HG03097 (cell line): ENCODE measurements around the gene POLR2F.

ENCODE experiments used
- ATAC-seq: cut with Tn5 transposase; IDR thresholded peaks from one replicate; pipeline ENCODE4 v1.9.1; 2021; ENCODE audit not compliant: unreplicated experiment, low FRiP score

The POLR2F gene

GRCh38 chr22:37996515-37997246 lies 43.2 kb downstream of the POLR2F start:
- no peak for ATAC-seq

- no peak for ATAC-seq
Observed at GRCh38 chr22:37998543-37998942, 45.0 kb downstream of the POLR2F start.

DNA sequence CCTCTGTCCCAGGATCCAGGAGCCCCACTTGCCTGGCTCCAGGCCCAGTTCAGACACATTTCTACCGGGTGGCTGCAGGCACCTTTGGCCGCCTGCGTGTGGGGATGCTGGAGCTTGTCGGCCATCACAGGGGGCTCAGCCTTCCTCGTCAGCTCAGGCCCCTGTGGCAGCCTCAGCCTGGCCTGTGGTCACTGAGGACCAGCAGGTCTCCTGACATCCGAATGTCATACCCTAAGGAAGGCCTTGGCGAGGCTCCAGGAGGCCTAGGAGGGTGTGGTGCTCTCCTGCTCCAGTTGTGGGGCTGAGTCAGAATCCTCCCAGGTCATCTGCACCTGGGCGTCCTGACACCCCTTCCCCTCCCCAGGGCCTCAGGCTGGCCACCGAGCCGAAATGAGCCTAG lies 45.7 kb downstream of the POLR2F start:
- no peak for ATAC-seq

- no peak for ATAC-seq
Observed at GRCh38 chr22:37999640-38000272, 46.3 kb downstream of the POLR2F start.

GRCh38 chr22:38005943-38006342 lies 52.4 kb downstream of the POLR2F start:
- ATAC-seq, result no peak

- no peak for ATAC-seq
Observed at GRCh38 chr22:38006906-38007305, 53.4 kb downstream of the POLR2F start.

DNA sequence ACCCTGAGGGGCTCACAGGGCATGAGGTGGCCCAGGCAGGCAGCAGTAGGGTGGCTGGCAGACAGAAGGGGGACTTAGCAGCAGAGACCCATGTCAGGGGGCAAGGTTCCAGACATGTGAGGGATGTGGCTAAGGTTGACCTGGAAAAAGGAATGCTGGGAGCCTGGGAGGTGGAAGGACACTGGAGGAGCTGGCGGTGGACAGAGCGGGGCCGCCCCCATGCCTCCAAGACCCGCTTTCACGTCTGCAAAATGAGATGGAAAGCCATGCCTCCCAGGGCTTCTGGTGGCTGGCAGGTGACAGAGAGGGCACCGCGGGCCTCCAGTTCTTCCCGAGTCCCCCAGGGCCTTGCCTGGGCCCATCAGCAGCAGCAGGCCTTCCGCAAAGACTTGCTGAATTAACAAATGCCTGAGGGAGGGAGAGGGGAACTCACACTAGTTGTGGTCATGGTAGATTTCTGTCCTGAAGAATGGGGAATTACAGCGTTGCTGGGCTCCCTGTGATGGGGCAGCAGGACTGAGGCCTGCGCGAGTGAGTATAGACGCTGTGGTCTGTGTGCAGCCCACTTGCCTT lies 53.9 kb downstream of the POLR2F start:
- no peak for ATAC-seq

- no peak for ATAC-seq
Observed at GRCh38 chr22:38009000-38009806, 55.7 kb downstream of the POLR2F start.

DNA sequence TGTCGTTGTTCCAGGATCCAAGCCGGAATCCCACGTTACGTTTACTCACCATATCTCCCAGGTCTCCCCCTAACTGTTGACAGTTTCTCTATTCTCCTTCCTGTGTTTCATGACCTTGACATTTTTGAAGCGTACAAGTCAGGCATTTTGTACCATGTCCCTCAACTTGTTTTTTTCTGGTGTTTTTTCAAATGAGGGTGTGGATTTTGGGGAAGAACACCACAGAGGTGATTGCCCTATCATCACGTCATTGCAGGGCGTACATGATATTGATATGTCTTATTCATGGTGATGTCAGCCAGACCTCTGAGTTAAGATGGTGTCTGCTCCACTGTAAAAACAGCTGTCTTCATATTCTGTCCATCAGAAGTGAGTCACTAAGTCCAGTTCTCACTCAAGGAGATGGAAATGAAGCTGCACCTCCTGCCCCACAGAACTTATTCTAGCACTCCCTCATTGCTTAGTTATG lies 59.1 kb downstream of the POLR2F start:
- no peak for ATAC-seq

DNA sequence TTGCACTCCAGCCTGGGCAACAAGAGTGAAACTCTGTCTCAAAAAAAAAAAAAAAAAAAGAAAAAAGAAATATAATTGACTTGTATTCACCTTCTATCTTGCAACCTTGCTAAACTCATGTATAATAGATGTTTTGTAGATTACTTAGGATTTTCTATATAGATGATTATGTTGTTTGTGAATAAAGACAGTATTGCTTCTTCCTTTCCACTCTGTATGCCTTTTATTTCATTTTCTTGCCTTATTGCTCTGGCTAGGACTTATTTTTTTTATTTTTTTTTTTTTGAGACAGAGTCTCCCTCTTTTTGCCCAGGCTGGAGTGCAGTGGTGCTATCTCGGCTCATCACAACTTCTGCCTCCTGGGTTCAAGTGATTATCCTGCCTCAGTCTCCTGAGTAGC lies 60.6 kb downstream of the POLR2F start:
- ATAC-seq, result no peak

DNA sequence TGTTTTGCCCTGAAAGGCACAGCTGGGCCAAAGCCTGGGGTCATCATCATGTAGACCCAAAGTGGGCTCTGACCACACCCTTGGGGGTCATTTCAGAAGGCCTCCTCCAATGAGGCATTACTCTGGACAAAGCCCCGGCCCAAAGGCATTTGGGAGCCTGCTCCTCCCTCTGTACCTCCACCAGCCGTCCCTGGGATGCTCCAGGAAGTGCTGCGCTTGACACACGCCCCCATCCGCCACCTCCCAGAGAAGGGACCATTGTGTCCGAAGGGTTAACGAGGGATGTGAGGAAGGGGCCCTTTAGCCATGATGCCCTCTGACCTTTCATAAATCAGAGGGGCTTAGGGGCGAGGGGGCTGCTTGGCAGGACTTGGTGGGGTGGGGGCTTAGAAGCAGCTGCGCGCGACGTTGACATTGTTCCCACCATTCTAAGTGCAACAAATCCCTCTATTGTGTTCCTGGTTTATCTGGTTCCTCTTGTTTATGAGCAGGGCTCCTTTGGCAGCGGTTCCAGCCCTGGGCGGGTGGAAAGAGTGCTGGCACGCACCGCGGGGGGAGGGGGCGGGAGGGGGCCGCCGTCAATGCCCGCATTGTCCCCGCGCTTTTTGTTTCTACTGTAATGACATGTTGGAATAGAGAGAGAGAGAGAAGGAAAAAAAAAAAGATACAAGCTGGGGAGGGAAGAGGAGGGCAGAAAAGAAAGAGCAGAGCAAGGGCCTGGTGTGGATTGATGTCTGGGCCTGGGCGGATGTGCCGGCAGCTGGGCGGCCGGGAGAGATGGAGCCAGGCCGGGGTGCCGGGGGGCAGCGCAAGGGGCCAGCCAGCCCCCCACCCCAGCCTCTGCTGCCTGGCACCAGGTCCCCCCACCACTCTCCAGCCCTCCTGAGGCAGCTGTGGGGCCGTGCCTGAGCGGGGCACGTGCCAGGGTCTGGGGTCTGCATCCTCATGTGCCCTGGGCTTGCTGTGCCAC lies 63.0 kb downstream of the POLR2F start:
- no peak for ATAC-seq

DNA sequence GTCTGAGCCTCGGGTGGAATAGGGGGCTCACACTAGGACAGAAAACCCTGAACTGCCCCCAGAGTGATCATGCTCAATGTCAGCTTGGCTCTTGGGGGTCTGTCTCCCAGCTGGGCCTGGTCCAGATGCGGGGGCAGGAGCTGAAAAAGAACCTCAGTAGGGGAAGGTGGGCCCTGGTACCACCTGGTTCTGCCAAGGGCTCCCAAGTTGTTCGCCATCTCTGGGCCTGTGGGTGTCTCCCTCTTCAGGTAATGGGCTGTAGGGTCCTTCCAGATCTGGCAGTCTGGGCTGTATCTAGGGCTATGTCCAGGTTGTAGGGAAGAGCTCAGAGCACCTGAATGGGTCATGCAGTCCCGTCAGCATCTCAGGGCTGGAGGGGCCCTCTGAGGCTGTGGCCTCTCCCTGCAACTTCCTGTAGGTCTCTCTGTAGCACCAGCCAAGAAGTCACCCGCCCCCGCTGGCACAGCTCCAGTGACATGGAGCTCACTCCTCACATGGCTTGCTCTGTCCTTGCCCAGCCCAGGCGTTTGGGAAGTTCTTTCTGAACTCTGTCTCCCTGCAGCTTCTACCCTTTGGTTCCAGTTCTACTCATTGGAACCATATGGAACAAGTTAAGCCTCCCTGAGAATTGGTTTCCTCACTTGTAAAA lies 63.9 kb downstream of the POLR2F start:
- ATAC-seq, result no peak

DNA sequence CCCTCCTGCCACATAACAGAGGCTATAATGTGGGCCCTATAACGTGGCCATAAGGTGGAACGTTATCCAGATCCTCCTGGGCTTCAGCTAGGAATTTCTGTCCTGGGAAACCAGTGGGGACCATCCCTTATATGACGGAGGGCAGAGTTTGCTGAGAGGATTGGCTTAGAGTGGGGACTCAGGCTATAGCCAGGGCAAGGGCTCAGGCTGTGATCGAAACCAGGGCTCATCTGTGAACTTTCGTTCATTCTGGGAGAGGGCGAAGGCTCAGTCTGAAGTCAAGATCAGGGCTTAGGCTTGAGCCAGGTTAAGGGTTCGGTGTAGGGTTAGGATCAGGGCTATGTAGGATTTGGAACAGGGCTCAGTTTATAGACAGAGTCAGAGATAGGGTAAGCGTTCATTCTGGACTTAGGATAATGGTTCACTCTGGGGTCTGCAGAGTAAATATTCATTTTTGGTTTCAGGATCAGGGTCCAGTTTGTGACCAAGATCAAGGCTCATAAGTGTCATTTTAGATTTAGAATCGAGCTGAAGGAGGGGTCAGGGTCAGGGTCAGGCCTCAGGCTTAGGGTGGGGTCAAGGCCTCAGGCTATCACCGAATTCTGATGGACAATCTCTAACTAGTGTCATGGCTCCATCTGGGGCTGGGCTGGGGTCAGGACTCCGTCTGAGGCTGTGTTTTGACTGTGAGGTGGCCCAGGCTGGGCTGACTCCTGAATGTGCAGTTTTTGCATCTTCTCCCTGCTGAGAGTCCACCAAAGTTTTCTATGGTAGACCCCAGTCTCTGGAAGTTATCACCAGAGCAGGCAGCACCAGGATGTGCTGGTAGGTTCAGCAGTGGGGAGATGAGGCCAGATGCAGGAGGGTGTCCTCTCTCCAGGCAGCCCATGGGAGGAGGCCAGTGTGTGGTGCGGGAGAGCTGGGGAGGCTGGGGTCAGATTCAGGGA lies 64.7 kb downstream of the POLR2F start:
- no peak for ATAC-seq
